GM15510 (cell line): ENCODE data around the gene THBS1.

ENCODE experiments used
- POLR2A ChIP-seq: IDR thresholded peaks from 3 replicates; pipeline ENCODE4 v1.6.1; 2011; ENCODE audit warnings: borderline replicate concordance; ENCODE audit not compliant: insufficient read length; ENCODE audit errors: extremely low read depth

Gene THBS1

GRCh38 chr15:39580485-39581241 lies at the start of gene THBS1:
Gene THBS1, plus strand, starts transcription at chr15:39581079. Its CDS starts 779 bp downstream, at chr15:39581858.
- TF ChIP-seq POLR2A: no peak

GRCh38 chr15:39534996-39535395 lies 45.9 kb upstream of the THBS1 start:
- TF ChIP-seq POLR2A: no peak

DNA sequence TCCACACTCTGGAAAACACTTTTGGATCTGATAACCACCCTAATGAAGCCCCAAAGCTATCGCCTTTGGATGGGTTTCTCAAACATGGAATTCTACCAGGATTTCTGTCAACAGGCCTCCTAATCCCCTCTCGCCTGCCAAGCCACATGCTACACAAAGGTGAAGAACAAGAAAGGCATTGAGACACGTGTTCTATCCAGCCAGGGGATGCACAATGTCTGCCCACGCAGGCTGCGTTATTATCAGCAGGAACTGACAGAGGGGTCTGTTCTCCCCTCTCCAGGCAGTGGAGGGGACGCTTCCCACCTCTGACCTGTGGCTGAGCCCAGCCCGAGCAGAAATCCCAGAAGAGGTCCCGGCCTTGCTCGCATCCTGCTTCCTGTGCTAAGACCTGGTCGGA lies 45.4 kb upstream of the THBS1 start:
- TF ChIP-seq POLR2A: no peak

GRCh38 chr15:39538936-39539335 lies 41.9 kb upstream of the THBS1 start:
- TF ChIP-seq POLR2A: no peak

GRCh38 chr15:39539466-39539865 lies 41.4 kb upstream of the THBS1 start:
- TF ChIP-seq POLR2A: no peak

- no peak for TF ChIP-seq POLR2A
Observed at GRCh38 chr15:39539973-39540558, 40.8 kb upstream of the THBS1 start.

GRCh38 chr15:39542385-39543065 lies 38.4 kb upstream of the THBS1 start:
- TF ChIP-seq POLR2A: no peak

DNA sequence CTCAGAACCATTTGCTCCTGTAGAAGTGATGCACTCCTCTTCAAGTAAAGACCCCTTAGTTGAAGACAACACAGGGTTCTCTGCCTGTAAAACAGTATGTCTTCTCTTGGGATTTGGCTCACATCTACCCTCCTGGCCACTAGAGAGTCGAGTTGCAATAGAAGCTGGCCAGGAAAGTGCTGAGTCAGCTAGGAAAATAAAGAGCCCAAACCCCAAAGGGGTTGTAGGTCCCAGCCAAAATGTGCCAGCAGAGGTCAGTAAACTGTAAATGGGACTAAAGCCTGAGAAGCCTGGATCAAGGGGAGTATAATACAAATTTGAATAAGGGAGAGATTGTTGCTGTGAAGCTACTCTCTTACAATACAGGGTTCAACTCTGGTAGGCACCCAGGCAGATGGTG lies 37.2 kb upstream of the THBS1 start:
- no peak for TF ChIP-seq POLR2A

- TF ChIP-seq POLR2A: no peak
Observed at GRCh38 chr15:39546842-39547241, 34.0 kb upstream of the THBS1 start.

DNA sequence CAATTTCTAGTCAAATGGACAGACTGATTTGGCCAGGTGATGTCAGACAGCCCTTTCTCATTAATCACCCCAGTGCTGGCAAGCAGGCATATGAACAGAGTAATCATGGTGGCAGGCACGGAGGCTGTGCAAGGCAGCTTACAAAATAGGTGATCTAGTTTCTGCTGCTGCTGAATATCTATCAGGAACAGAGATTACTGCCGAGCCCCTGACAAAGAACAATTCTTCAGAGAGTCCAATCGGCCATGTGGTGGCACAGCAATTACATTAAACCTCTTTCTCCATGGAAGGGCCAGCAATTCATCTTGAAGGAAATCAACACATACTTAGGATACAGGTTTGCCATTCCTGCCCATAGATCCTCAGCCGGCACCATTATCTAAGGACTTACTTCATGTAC lies 32.3 kb upstream of the THBS1 start:
- TF ChIP-seq POLR2A: no peak

DNA sequence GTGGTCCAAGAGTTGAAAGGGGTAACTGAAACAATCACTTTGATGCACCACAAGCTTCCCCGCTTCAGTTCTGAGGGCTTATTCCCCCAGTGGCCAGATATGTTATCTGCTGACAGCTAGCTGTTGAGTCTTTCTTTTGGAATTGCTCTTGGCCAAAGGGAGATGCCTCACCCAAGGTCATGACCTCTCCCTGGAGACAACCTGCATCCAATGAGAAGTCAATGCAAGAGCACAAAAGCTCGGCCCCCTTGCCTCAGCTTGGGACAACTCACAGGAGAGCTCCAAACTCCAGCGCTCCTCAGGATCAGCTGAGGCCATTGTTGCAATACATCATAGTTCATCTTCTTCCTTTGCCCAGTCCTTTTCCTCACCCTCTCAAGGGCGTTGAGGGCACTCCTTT lies 31.0 kb upstream of the THBS1 start:
- TF ChIP-seq POLR2A: no peak

DNA sequence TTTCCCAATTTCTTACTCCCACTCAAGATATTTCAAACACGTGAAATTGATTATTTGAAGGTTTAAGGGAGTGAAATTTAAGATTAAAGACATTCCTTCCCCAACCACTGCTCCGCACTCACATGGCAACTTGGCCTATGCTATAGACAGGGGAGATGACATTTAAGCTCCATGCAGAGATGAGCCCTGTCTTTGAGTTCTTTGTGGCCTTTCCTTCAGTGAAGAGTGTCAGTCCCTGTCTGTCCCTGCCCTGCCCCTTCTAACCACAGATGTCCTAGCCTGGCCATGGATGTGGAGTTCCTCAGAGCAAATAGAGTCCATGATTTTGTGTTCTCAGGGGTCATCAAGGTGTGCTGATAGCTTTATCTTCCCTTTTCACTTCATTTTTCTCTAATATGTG lies 29.4 kb upstream of the THBS1 start:
- TF ChIP-seq POLR2A: no peak

GRCh38 chr15:39552556-39552955 lies 28.3 kb upstream of the THBS1 start:
- no peak for TF ChIP-seq POLR2A

DNA sequence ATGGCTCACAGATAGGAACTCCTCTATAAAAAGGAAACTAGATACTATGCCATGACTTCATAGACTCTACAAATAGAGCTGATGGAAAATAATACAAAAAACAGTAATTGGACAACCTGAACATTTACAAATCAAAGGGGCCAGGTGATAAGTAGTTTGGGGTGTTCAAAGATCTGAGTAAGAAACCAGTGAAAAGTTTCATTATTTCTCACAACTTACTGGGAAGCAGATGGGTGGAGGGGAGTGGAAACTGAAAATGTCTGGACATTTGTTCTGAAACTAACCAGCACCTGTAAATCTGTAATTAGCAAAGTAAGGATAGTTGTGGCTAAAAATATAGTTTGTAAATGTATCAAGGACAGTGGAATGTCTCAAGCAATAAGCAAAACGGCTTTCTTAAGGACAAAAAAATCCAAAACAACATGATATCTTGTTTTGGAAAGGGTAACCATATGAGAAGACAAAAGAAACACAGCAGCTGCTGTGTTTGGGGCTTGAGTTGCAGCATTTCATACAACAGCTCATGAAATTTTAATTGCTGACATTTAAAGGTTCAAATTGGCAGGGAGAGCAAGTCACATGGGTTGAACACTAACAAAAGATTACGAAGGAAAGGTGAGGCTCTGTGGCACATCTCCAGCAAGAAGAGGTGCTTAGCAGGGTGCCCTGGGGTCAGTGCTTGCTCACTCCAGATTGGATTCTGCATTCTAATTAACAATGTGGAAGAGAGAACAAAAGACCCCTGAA lies 26.8 kb upstream of the THBS1 start:
- TF ChIP-seq POLR2A: no peak
